ENCODE results near the gene DPH1.

Gene DPH1

GRCh38 chr17:2030779-2031163 is 818 bp downstream of the DPH1 start:
- Mint-ChIP-seq H3K36me3 (ENCODE audit: low read depth) (no peaks in the 10 kb centered on the region), H3K4me3 (peak overlapping the region; percentile 93), H3K4me1 (peaks cover 25% of the 10 kb centered on the region), H3K9me3 (no peaks in the 10 kb centered on the region), H3K27me3 (peaks cover 15% of the 10 kb centered on the region), H3K27ac (no peak overlapping the region)
- DNase-seq (peak; percentile 61), ATAC-seq (peak; percentile 4)

- H3K4me3 Mint-ChIP-seq: no peak overlapping the region
- peaks cover 20% of the 10 kb centered on the region for H3K4me1 Mint-ChIP-seq
- no peaks in the 10 kb centered on the region for H3K9me3 Mint-ChIP-seq
- no peaks in the 10 kb centered on the region for H3K27me3 Mint-ChIP-seq
- no peak for ATAC-seq
- no peak for DNase-seq
- peaks cover 6% of the 10 kb centered on the region for H3K36me3 Mint-ChIP-seq (ENCODE audit: low read depth)
- no peak overlapping the region for H3K27ac Mint-ChIP-seq
Observed at GRCh38 chr17:2033153-2033552, 3.2 kb downstream of the DPH1 start.

GRCh38 chr17:2034157-2034556 is 4.2 kb downstream of the DPH1 start:
- no peak for DNase-seq
- no peak for ATAC-seq
- Mint-ChIP-seq H3K27ac (no peak overlapping the region), H3K36me3 (ENCODE audit: low read depth) (peaks cover 6% of the 10 kb centered on the region), H3K4me1 (peaks cover 20% of the 10 kb centered on the region), H3K4me3 (no peak overlapping the region), H3K9me3 (no peaks in the 10 kb centered on the region), H3K27me3 (no peaks in the 10 kb centered on the region)

- DNase-seq (no peak), ATAC-seq (no peak)
- Mint-ChIP-seq H3K4me1 (peaks cover 18% of the 10 kb centered on the region), H3K36me3 (ENCODE audit: low read depth) (peaks cover 6% of the 10 kb centered on the region), H3K4me3 (no peak overlapping the region), H3K27ac (no peak overlapping the region), H3K9me3 (no peaks in the 10 kb centered on the region), H3K27me3 (no peaks in the 10 kb centered on the region)
Observed at GRCh38 chr17:2034806-2035540, 5.0 kb downstream of the DPH1 start.

GRCh38 chr17:2035541-2036488 is 5.9 kb downstream of the DPH1 start:
- ATAC-seq (no peak), DNase-seq (no peak)
- H3K4me3 Mint-ChIP-seq: no peak overlapping the region
- no peaks in the 10 kb centered on the region for H3K27me3 Mint-ChIP-seq
- peaks cover 18% of the 10 kb centered on the region for H3K4me1 Mint-ChIP-seq
- H3K9me3 Mint-ChIP-seq: no peaks in the 10 kb centered on the region
- no peak overlapping the region for H3K27ac Mint-ChIP-seq
- H3K36me3 Mint-ChIP-seq (ENCODE audit: low read depth): peaks cover 9% of the 10 kb centered on the region

GRCh38 chr17:2037155-2037554 is 7.2 kb downstream of the DPH1 start:
- no peak overlapping the region for H3K4me3 Mint-ChIP-seq
- no peak for DNase-seq
- no peak for ATAC-seq
- peaks cover 10% of the 10 kb centered on the region for H3K36me3 Mint-ChIP-seq (ENCODE audit: low read depth)
- peaks cover 11% of the 10 kb centered on the region for H3K4me1 Mint-ChIP-seq
- no peaks in the 10 kb centered on the region for H3K9me3 Mint-ChIP-seq
- H3K27me3 Mint-ChIP-seq: no peaks in the 10 kb centered on the region
- H3K27ac Mint-ChIP-seq: no peak overlapping the region

GRCh38 chr17:2040219-2040827 is 10.4 kb downstream of the DPH1 start:
- H3K4me3 Mint-ChIP-seq: peak overlapping the region; percentile 40
- ATAC-seq (no peak), DNase-seq (no peak)
- H3K27me3 Mint-ChIP-seq: no peaks in the 10 kb centered on the region
- H3K9me3 Mint-ChIP-seq: no peaks in the 10 kb centered on the region
- H3K36me3 Mint-ChIP-seq (ENCODE audit: low read depth): peaks cover 25% of the 10 kb centered on the region
- H3K27ac Mint-ChIP-seq: no peak overlapping the region
- H3K4me1 Mint-ChIP-seq: peaks cover 22% of the 10 kb centered on the region

GRCh38 chr17:2040942-2041560 is 11.1 kb downstream of the DPH1 start:
- DNase-seq: no peak
- no peak overlapping the region for H3K27ac Mint-ChIP-seq
- no peak for ATAC-seq
- H3K27me3 Mint-ChIP-seq: no peaks in the 10 kb centered on the region
- H3K36me3 Mint-ChIP-seq (ENCODE audit: low read depth): peaks cover 24% of the 10 kb centered on the region
- H3K4me1 Mint-ChIP-seq: peaks cover 22% of the 10 kb centered on the region
- no peaks in the 10 kb centered on the region for H3K9me3 Mint-ChIP-seq
- peak overlapping the region; percentile 40 for H3K4me3 Mint-ChIP-seq

GRCh38 chr17:2041561-2042389 is 11.8 kb downstream of the DPH1 start, which contains the start of gene OVCA2:
TSS of gene OVCA2 (plus strand) at chr17:2042022. CDS start at chr17:2042048, 26 bp downstream.
- Mint-ChIP-seq H3K27ac (peak within 1 kb of the TSS; percentile 92), H3K36me3 (ENCODE audit: low read depth) (peaks cover 19% of the 10 kb centered on the region)

GRCh38 chr17:2042390-2042847 is 12.5 kb downstream of the DPH1 start:
- Mint-ChIP-seq H3K27me3 (no peaks in the 10 kb centered on the region), H3K27ac (peak overlapping the region; percentile 92), H3K4me3 (peak overlapping the region; percentile 93), H3K4me1 (peaks cover 22% of the 10 kb centered on the region), H3K36me3 (ENCODE audit: low read depth) (peaks cover 19% of the 10 kb centered on the region), H3K9me3 (no peaks in the 10 kb centered on the region)
- ATAC-seq: no peak
- DNase-seq: peak; percentile 22

More at GRCh38 chr17:2041561-2042389, 11.8 kb downstream of the DPH1 start, which contains the start of gene OVCA2:
- ATAC-seq: peak; percentile 91
- no peaks in the 10 kb centered on the region for H3K27me3 Mint-ChIP-seq
- no peaks in the 10 kb centered on the region for H3K9me3 Mint-ChIP-seq
- H3K4me3 Mint-ChIP-seq: peak within 1 kb of the TSS; percentile 93
- DNase-seq: peak; percentile 98
- H3K4me1 Mint-ChIP-seq: peaks cover 22% of the 10 kb centered on the region

GRCh38 chr17:2042933-2043332 is 13.0 kb downstream of the DPH1 start:
- H3K4me1 Mint-ChIP-seq: peaks cover 22% of the 10 kb centered on the region
- DNase-seq (no peak), ATAC-seq (no peak)
- H3K27me3 Mint-ChIP-seq: peaks cover under 1% of the 10 kb centered on the region
- H3K36me3 Mint-ChIP-seq (ENCODE audit: low read depth): peaks cover 20% of the 10 kb centered on the region
- H3K9me3 Mint-ChIP-seq: no peaks in the 10 kb centered on the region
- H3K4me3 Mint-ChIP-seq: peak overlapping the region; percentile 93
- peak overlapping the region; percentile 92 for H3K27ac Mint-ChIP-seq

- Mint-ChIP-seq H3K27ac (peak overlapping the region; percentile 49), H3K27me3 (peaks cover 4% of the 10 kb centered on the region), H3K4me1 (peaks cover 26% of the 10 kb centered on the region), H3K9me3 (no peaks in the 10 kb centered on the region), H3K4me3 (peak overlapping the region; percentile 93), H3K36me3 (ENCODE audit: low read depth) (peaks cover 21% of the 10 kb centered on the region)
- DNase-seq (no peak), ATAC-seq (no peak)
Observed at GRCh38 chr17:2043785-2044184, 13.8 kb downstream of the DPH1 start.

- peaks cover 8% of the 10 kb centered on the region for H3K27me3 Mint-ChIP-seq
- no peak for DNase-seq
Observed at GRCh38 chr17:2044263-2044894, 14.4 kb downstream of the DPH1 start.

More at GRCh38 chr17:2044263-2044894, 14.4 kb downstream of the DPH1 start:
- H3K27ac Mint-ChIP-seq: no peak overlapping the region
- H3K36me3 Mint-ChIP-seq (ENCODE audit: low read depth): peaks cover 21% of the 10 kb centered on the region
- peaks cover 29% of the 10 kb centered on the region for H3K4me1 Mint-ChIP-seq
- H3K4me3 Mint-ChIP-seq: no peak overlapping the region
- no peaks in the 10 kb centered on the region for H3K9me3 Mint-ChIP-seq
- ATAC-seq: no peak
